Mesenchymal stem cell (in vitro differentiated cells and primary cell): ENCODE results near the gene LARP6.

Experiments used
- DNase-seq: peaks from one replicate; pipeline ENCODE4 v3.0.0-alpha.2; 2013
- H2AFZ ChIP-seq: one replicate; pipeline ENCODE4 v1.6.1; 2013; ENCODE audit warnings: low read depth, mild to moderate bottlenecking, control low read depth, inconsistent platforms, low read length, moderate library complexity
- H2AK5ac ChIP-seq: 2 replicates; pipeline ENCODE4 v1.6.1; 2013; ENCODE audit warnings: low read length, moderate library complexity, mild to moderate bottlenecking, inconsistent platforms; ENCODE audit not compliant: severe bottlenecking
- H2BK120ac ChIP-seq: one replicate; pipeline ENCODE4 v1.6.1; 2013; ENCODE audit warnings: low read depth, mild to moderate bottlenecking, inconsistent platforms, low read length, moderate library complexity
- H2BK12ac ChIP-seq, 2 experiments: one replicate each; pipeline ENCODE4 v1.6.1; 2013; ENCODE audit warnings: inconsistent platforms in 2 of 2, low read length in 2 of 2, mild to moderate bottlenecking in 2 of 2, moderate library complexity in 2 of 2, control low read depth in 1 of 2
- H2BK15ac ChIP-seq: one replicate; pipeline ENCODE4 v1.6.1; 2013; ENCODE audit warnings: mild to moderate bottlenecking, low read depth, inconsistent platforms; ENCODE audit not compliant: poor library complexity, severe bottlenecking
- H2BK5ac ChIP-seq: 2 replicates; pipeline ENCODE4 v1.6.1; 2013; ENCODE audit warnings: low read depth, mild to moderate bottlenecking, low read length, control low read depth, inconsistent platforms; ENCODE audit not compliant: poor library complexity, severe bottlenecking
- H3K14ac ChIP-seq, 2 experiments: one replicate each; pipeline ENCODE4 v1.6.1; 2013; ENCODE audit warnings: inconsistent platforms in 2 of 2, low read length in 2 of 2, control low read depth in 1 of 2, mild to moderate bottlenecking in 1 of 2, moderate library complexity in 1 of 2
- H3K18ac ChIP-seq, 2 experiments: one replicate each; pipeline ENCODE4 v1.6.1; 2013; ENCODE audit warnings: inconsistent platforms in 2 of 2, low read length in 2 of 2, control low read depth in 1 of 2, low read depth in 1 of 2, mild to moderate bottlenecking in 1 of 2
- H3K23ac ChIP-seq, 2 experiments: one replicate each; pipeline ENCODE4 v1.6.1; 2013; ENCODE audit warnings: inconsistent platforms in 2 of 2, low read length in 2 of 2, mild to moderate bottlenecking in 2 of 2, moderate library complexity in 2 of 2, control low read depth in 1 of 2
- H3K27ac ChIP-seq: 2 replicates; pipeline ENCODE4 v1.5.1; 2013; ENCODE audit warnings: mild to moderate bottlenecking, moderate library complexity, low read length, control low read depth, inconsistent platforms; ENCODE audit not compliant: poor library complexity, severe bottlenecking
- H3K27me3 ChIP-seq, 2 experiments: 2 replicates each; pipeline versions ENCODE4 v1.6.1 to v1.7.0; 2013; ENCODE audit warnings: low read length in 2 of 2, mild to moderate bottlenecking in 2 of 2, moderate library complexity in 2 of 2, control low read depth in 1 of 2, inconsistent platforms in 1 of 2; ENCODE audit not compliant: control insufficient read depth in 1 of 2, insufficient read depth in 1 of 2
- H3K36me3 ChIP-seq, 2 experiments: 2 replicates each; pipeline versions ENCODE4 v1.6.1 to v1.7.0; 2013; ENCODE audit warnings: low read length in 2 of 2, control low read depth in 1 of 2, inconsistent platforms in 1 of 2, low read depth in 1 of 2, mild to moderate bottlenecking in 1 of 2; ENCODE audit not compliant: insufficient read depth in 2 of 2, control insufficient read depth in 1 of 2
- H3K4ac ChIP-seq, 2 experiments: one replicate each; pipeline ENCODE4 v1.6.1; 2013; ENCODE audit warnings: inconsistent platforms in 2 of 2, low read length in 2 of 2, mild to moderate bottlenecking in 2 of 2, moderate library complexity in 2 of 2, control low read depth in 1 of 2, low read depth in 1 of 2
- H3K4me1 ChIP-seq: 2 replicates; pipeline ENCODE4 v1.6.1; 2013; ENCODE audit warnings: low read depth, low read length, control low read depth; ENCODE audit not compliant: control insufficient read depth, insufficient read depth
- H3K4me2 ChIP-seq: 2 replicates; pipeline ENCODE4 v1.6.1; 2013; ENCODE audit warnings: low read length, mild to moderate bottlenecking, inconsistent platforms; ENCODE audit not compliant: poor library complexity, severe bottlenecking
- H3K4me3 ChIP-seq, 2 experiments: 2 replicates each; pipeline versions ENCODE4 v1.5.1 to v1.7.0; 2013; ENCODE audit warnings: low read length in 2 of 2, mild to moderate bottlenecking in 2 of 2, control low read depth in 1 of 2, low read depth in 1 of 2; ENCODE audit not compliant: insufficient read depth in 1 of 2
- H3K79me1 ChIP-seq: replicated peaks from 2 replicates; pipeline ENCODE4 v1.6.1; 2013; ENCODE audit warnings: mild to moderate bottlenecking, control low read depth, low read length, inconsistent platforms; ENCODE audit not compliant: poor library complexity, severe bottlenecking
- H3K9ac ChIP-seq: 2 replicates; pipeline ENCODE4 v1.7.0; 2013; ENCODE audit warnings: mild to moderate bottlenecking, low read length, moderate library complexity
- H3K9me3 ChIP-seq: 2 replicates; pipeline ENCODE4 v1.7.0; 2013; ENCODE audit warnings: mild to moderate bottlenecking, low read length; ENCODE audit not compliant: control insufficient read depth
- H4K8ac ChIP-seq: one replicate; pipeline ENCODE4 v1.6.1; 2013; ENCODE audit warnings: inconsistent platforms, mild to moderate bottlenecking, low read length, moderate library complexity
- H4K91ac ChIP-seq: one replicate; pipeline ENCODE4 v1.6.1; 2013; ENCODE audit warnings: mild to moderate bottlenecking, low read length, inconsistent platforms
- WGBS: methylation state at CpG from one replicate; pipeline ENCODE4 v1.1.7; 2013; ENCODE audit warnings: mixed read lengths; 5-methylcytosine and 5-hydroxymethylcytosine counted together

The LARP6 gene

DNA sequence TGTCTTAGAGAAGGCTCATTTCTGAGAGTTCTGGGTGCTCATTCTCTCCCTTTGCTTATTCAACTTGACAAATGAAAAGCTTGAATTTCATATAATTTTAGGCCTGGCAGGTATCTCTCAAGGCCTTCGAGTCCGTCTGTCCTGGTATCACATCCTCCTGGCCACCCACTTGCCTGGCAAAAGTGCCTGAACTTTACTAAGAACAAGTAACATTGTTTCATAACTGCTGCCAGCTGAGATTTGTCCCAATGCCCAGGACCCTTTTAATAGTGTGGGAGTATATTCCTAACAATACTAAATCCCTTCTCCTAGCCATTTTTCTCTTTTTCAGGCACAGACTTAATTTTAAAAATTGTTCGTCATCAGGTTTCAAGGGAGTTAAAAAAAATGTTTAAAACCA, 18.1 kb downstream of the LARP6 start:
- H3K4me3 ChIP-seq: no peak overlapping the region
- no peak overlapping the region for H3K14ac ChIP-seq
- H2BK5ac ChIP-seq: no peak overlapping the region
- H3K27me3 ChIP-seq: no peaks in the 10 kb centered on the region
- no peak overlapping the region for H3K4ac ChIP-seq
- H4K8ac ChIP-seq: no peak overlapping the region
- no peak overlapping the region for H2BK120ac ChIP-seq
- H3K9ac ChIP-seq: peak overlapping the region; percentile 41
- no peak for DNase-seq
- no peak overlapping the region for H3K27ac ChIP-seq
- peaks cover 19% of the 10 kb centered on the region for H3K4me1 ChIP-seq
- no peaks in the 10 kb centered on the region for H3K9me3 ChIP-seq
- 97% methylated on average over 3 of the region's 3 CpGs for WGBS
- no peak overlapping the region for H2BK15ac ChIP-seq
- H3K4me2 ChIP-seq: no peak overlapping the region
- H3K18ac ChIP-seq: no peak overlapping the region
- no peak overlapping the region for H2BK12ac ChIP-seq
- no peak overlapping the region for H2AK5ac ChIP-seq
- H3K36me3 ChIP-seq: peaks cover 19 to 52% of the 10 kb centered on the region in 2 experiments
- peaks cover 25% of the 10 kb centered on the region for H3K79me1 ChIP-seq
- no peak overlapping the region for H3K23ac ChIP-seq
- H4K91ac ChIP-seq: no peak overlapping the region
- H2AFZ ChIP-seq: no peak overlapping the region

DNA sequence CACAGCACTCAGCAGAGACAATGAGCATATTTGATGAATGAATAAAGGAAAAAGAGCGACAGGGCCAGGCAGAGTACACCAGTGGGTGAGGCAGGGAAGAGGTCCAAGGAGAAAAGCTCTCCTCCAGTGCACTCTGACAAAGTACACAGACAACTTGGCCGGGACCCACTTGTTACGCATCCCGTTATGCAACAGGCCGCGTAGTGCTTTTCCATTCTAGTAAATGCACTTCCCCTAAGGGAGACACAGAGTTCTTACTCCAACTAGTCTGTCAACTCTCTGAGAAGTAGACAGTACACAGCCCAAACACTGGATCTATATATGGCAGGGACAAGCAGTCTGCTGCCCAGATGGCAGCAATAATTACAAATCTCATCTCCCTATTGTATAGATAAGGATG, 18.5 kb downstream of the LARP6 start:
- Histone ChIP-seq H3K79me1 (peaks cover 23% of the 10 kb centered on the region), H2AFZ (no peak overlapping the region), H4K8ac (no peak overlapping the region), H3K27ac (no peak overlapping the region), H2BK120ac (no peak overlapping the region), H3K4me2 (no peak overlapping the region), H3K23ac (no peak overlapping the region), H2BK5ac (no peak overlapping the region), H3K27me3 (no peaks in the 10 kb centered on the region), H3K4ac (no peak overlapping the region), H3K4me3 (no peak overlapping the region), H2AK5ac (no peak overlapping the region), H2BK12ac (no peak overlapping the region), H3K4me1 (peaks cover 20% of the 10 kb centered on the region), H3K36me3 (peaks cover 19 to 57% of the 10 kb centered on the region in 2 experiments), H2BK15ac (no peak overlapping the region), H3K9me3 (no peaks in the 10 kb centered on the region), H4K91ac (no peak overlapping the region), H3K14ac (no peak overlapping the region), H3K9ac (peak overlapping the region; percentile 41), H3K18ac (no peak overlapping the region)
- WGBS: 96% methylated on average over 6 of the region's 6 CpGs
- no peak for DNase-seq

DNA sequence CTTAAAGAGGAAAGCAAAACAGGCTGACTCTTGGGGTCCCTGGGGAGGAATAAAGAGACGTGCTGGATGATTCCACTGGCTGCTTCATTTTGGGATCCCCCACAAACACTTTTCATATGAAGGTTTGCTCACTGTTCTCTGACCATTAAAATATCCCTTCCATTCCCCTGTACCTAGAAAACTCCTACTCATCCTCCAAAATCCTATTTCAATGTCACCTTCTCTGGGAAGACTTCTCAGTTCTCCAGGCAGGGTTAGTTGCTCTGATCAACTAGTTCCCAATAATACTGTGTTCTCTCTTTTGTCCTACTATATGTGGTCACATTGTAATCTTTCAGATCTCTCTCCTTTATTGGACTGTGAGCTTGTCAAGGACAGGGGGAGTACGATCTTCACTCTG, 19.0 kb downstream of the LARP6 start:
- H3K18ac ChIP-seq: no peak overlapping the region
- H3K27me3 ChIP-seq: no peaks in the 10 kb centered on the region
- no peak overlapping the region for H4K8ac ChIP-seq
- WGBS: 73% methylated on average over 2 of the region's 2 CpGs
- no peaks in the 10 kb centered on the region for H3K9me3 ChIP-seq
- H2BK120ac ChIP-seq: no peak overlapping the region
- H2AFZ ChIP-seq: no peak overlapping the region
- H3K4me1 ChIP-seq: peaks cover 20% of the 10 kb centered on the region
- no peak overlapping the region for H2AK5ac ChIP-seq
- peaks cover 23% of the 10 kb centered on the region for H3K79me1 ChIP-seq
- H3K4ac ChIP-seq: no peak overlapping the region
- no peak for DNase-seq
- H3K14ac ChIP-seq: no peak overlapping the region
- no peak overlapping the region for H3K4me3 ChIP-seq
- no peak overlapping the region for H3K4me2 ChIP-seq
- H3K36me3 ChIP-seq: peaks cover 19 to 61% of the 10 kb centered on the region in 2 experiments
- H3K9ac ChIP-seq: peak overlapping the region; percentile 41
- no peak overlapping the region for H3K23ac ChIP-seq
- no peak overlapping the region for H2BK12ac ChIP-seq
- no peak overlapping the region for H2BK15ac ChIP-seq
- no peak overlapping the region for H2BK5ac ChIP-seq
- H4K91ac ChIP-seq: no peak overlapping the region
- no peak overlapping the region for H3K27ac ChIP-seq

DNA sequence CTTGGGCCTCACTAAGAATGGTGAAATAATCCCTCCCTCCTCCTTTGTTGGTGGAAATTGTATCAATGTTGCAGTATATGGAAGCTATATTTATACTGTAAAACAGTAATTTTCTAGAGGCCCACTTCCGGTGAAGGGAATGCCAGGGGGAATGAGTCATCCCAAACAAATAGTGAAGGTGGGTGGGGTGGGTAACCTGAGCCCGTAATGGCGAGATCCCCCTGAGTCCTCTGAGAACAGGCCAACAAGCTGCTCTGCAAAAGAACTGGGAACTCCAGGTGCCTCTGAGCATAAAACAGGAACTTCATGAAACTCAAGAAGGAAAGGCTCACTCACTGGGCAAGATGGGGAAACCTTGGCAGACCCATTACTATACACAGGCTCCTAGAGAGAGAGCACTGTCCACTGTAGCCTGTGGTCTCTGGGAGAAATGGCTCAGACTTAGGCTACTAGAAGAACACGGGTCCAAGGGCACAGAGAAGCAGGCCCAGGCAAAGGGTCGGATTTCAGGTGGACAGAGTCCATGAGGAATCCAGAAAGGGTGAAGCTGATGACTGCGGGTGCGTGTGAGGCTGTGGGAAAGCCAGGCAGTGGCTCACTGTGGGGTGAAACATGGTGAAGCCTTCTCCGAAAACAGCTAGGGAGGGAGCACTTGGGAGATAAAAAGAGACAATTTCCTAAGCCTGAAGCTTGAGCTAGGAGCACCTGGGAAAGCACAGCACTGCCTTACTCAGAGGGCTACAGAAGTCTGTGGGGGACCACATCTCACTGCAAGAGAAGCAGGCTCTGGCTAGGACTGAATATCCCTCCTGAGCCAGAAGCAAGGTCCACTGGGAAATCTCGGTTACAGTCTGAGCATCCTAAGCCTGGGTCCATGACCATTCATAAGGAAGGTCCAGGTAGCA, 19.8 kb downstream of the LARP6 start:
- H3K4me3 ChIP-seq: no peak overlapping the region
- WGBS: 60% methylated on average over 9 of the region's 9 CpGs

More for the DNA sequence above, 19.8 kb downstream of the LARP6 start:
- H3K14ac ChIP-seq: no peak overlapping the region
- H3K4ac ChIP-seq: no peak overlapping the region
- H3K9me3 ChIP-seq: no peaks in the 10 kb centered on the region
- H3K18ac ChIP-seq: no peak overlapping the region
- no peak overlapping the region for H4K91ac ChIP-seq
- peak overlapping the region; percentile 20 for H3K9ac ChIP-seq
- H2BK12ac ChIP-seq: no peak overlapping the region
- H2BK5ac ChIP-seq: no peak overlapping the region
- H2AFZ ChIP-seq: no peak overlapping the region
- peak overlapping the region; percentile 73 for H3K27ac ChIP-seq
- H3K4me1 ChIP-seq: peaks cover 25% of the 10 kb centered on the region
- peak; percentile 38 for DNase-seq
- no peak overlapping the region for H3K23ac ChIP-seq
- no peak overlapping the region for H3K4me2 ChIP-seq
- H2BK120ac ChIP-seq: no peak overlapping the region
- H2BK15ac ChIP-seq: no peak overlapping the region
- no peak overlapping the region for H4K8ac ChIP-seq
- H2AK5ac ChIP-seq: peak overlapping the region; percentile 52
- no peaks in the 10 kb centered on the region for H3K27me3 ChIP-seq
- peaks cover 19 to 68% of the 10 kb centered on the region in 2 experiments for H3K36me3 ChIP-seq
- H3K79me1 ChIP-seq: peaks cover 23% of the 10 kb centered on the region
